Left ventricle myocardium inferior (tissue), 1 donor: ENCODE data around the gene C1QBP. TPM values are rescaled to one million over a fixed set of nuclear protein-coding genes. Genes with fewer than 3 reads are reported as not detected.

Experiments
- DNase-seq: peaks from one replicate; pipeline ENCODE4 v3.0.0-alpha.2; 2020
- H3K27ac ChIP-seq: fragments of 200-600 bp; replicated peaks from 2 replicates; pipeline ENCODE4 v1.8.0; 2021
- H3K27me3 ChIP-seq: fragments of 200-600 bp; 2 replicates; pipeline ENCODE4 v1.8.0; 2021; ENCODE audit warnings: low read depth
- H3K36me3 ChIP-seq: fragments of 200-600 bp; 2 replicates; pipeline ENCODE4 v1.8.0; 2021
- H3K4me1 ChIP-seq: fragments of 200-600 bp; 2 replicates; pipeline ENCODE4 v1.8.0; 2021
- H3K4me3 ChIP-seq: fragments of 200-600 bp; 2 replicates; pipeline ENCODE4 v1.8.0; 2021; ENCODE audit warnings: mild to moderate bottlenecking, moderate library complexity
- H3K9me3 ChIP-seq: fragments of 200-600 bp; replicated peaks from 2 replicates; pipeline ENCODE4 v1.8.0; 2021
- CTCF ChIP-seq: fragments of 200-600 bp; IDR thresholded peaks from 2 replicates; pipeline ENCODE4 v1.8.0; 2021; ENCODE audit warnings: antibody characterized with exemption, mild to moderate bottlenecking, borderline replicate concordance
- intact Hi-C: fragments of 100-400 bp; cut with micrococcal nuclease; formaldehyde crosslinking; loops from one replicate; pipeline ENCODE4 v1.11.0; 2022
- total RNA-seq: library from RNA; stranded (reverse); fragmentation: NEBNext Ultra II Directional; extraction: Animal tissue kit (Norgen Biotek cat#: 25700); gene quantifications from one replicate; pipeline ENCODE4 v1.2.1, GENCODE V29; 2021
- donor health status: DM: no; HTN: yes; CAD: no; lungs with severe emphysema.

Gene C1QBP
- total RNA-seq, 1 donor from 2014 or later, result 124 TPM

GRCh38 chr17:5410594-5411272 lies 28.2 kb downstream of the C1QBP start:
- no peak for TF ChIP-seq CTCF
- Histone ChIP-seq H3K4me3 (no peak overlapping the region), H3K27me3 (no peaks in the 10 kb centered on the region), H3K4me1 (no peaks in the 10 kb centered on the region), H3K36me3 (peaks cover 97% of the 10 kb centered on the region), H3K27ac (no peak overlapping the region), H3K9me3 (no peaks in the 10 kb centered on the region)
- DNase-seq, result no peak
- intact Hi-C loops, result no loop called here

GRCh38 chr17:5408186-5408585 lies 30.8 kb downstream of the C1QBP start:
- no peak for DNase-seq
- intact Hi-C loops, result no loop called here
- H3K36me3 ChIP-seq, result peaks cover 97% of the 10 kb centered on the region
- no peaks in the 10 kb centered on the region for H3K27me3 ChIP-seq
- H3K4me3 ChIP-seq, result no peak overlapping the region
- TF ChIP-seq CTCF, result no peak
- no peaks in the 10 kb centered on the region for H3K4me1 ChIP-seq
- no peak overlapping the region for H3K27ac ChIP-seq
- no peaks in the 10 kb centered on the region for H3K9me3 ChIP-seq

GRCh38 chr17:5405400-5405799 lies 33.6 kb downstream of the C1QBP start:
- no peak for DNase-seq
- Histone ChIP-seq H3K9me3 (no peaks in the 10 kb centered on the region), H3K4me3 (no peak overlapping the region), H3K27ac (no peak overlapping the region), H3K27me3 (no peaks in the 10 kb centered on the region), H3K4me1 (no peaks in the 10 kb centered on the region), H3K36me3 (peaks cover 99% of the 10 kb centered on the region)
- no peak for TF ChIP-seq CTCF
- intact Hi-C loops, result no loop called here

GRCh38 chr17:5399767-5400166 lies 39.2 kb downstream of the C1QBP start:
- intact Hi-C loops, result no loop called here
- H3K27ac ChIP-seq, result no peak overlapping the region
- no peaks in the 10 kb centered on the region for H3K27me3 ChIP-seq
- no peaks in the 10 kb centered on the region for H3K9me3 ChIP-seq
- peaks cover 99% of the 10 kb centered on the region for H3K36me3 ChIP-seq
- no peak for DNase-seq
- no peaks in the 10 kb centered on the region for H3K4me1 ChIP-seq
- TF ChIP-seq CTCF, result no peak
- no peak overlapping the region for H3K4me3 ChIP-seq

GRCh38 chr17:5396612-5397011 lies 42.3 kb downstream of the C1QBP start:
- intact Hi-C loops, result no loop called here

More at GRCh38 chr17:5396612-5397011, 42.3 kb downstream of the C1QBP start:
- no peak for TF ChIP-seq CTCF
- no peak overlapping the region for H3K27ac ChIP-seq
- H3K27me3 ChIP-seq, result no peaks in the 10 kb centered on the region
- DNase-seq, result no peak
- no peaks in the 10 kb centered on the region for H3K9me3 ChIP-seq
- H3K4me1 ChIP-seq, result no peaks in the 10 kb centered on the region
- peaks cover 98% of the 10 kb centered on the region for H3K36me3 ChIP-seq
- H3K4me3 ChIP-seq, result no peak overlapping the region
